Activated T-cell treated with anti-CD3 and anti-CD28 coated beads, Interleukin-2, amount 50 U/mL, for 4 hours (primary cell): ENCODE data around the gene OVAAL. TPM values are rescaled to one million over a fixed set of nuclear protein-coding genes. Genes with fewer than 3 reads are reported as not detected.

ENCODE experiments used
- ATAC-seq, 2 donors: fragments of 200-7000 bp; cut with Tn5 transposase; one replicate each; pipeline ENCODE4 v1.10.0; 2021
- DNase-seq: peaks from one replicate; pipeline ENCODE4 v3.0.0-alpha.2; 2020
- H3K27me3 Mint-ChIP-seq: one replicate; pipeline ENCODE4 v1.8.0; 2021; ENCODE audit warnings: low read depth, mixed read lengths
- H3K36me3 Mint-ChIP-seq: one replicate; pipeline ENCODE4 v1.8.0; 2022; ENCODE audit warnings: mixed read lengths; ENCODE audit not compliant: insufficient read depth
- H3K4me1 Mint-ChIP-seq: one replicate; pipeline ENCODE4 v1.8.0; 2021; ENCODE audit warnings: low read depth, mixed read lengths
- H3K4me3 Mint-ChIP-seq: one replicate; pipeline ENCODE4 v1.8.0; 2021; ENCODE audit warnings: mild to moderate bottlenecking, moderate library complexity, mixed read lengths
- H3K9me3 Mint-ChIP-seq: one replicate; pipeline ENCODE4 v1.8.0; 2021; ENCODE audit warnings: mixed read lengths
- total RNA-seq, 3 donors: library from RNA; stranded (reverse); gene quantifications; one replicate each; pipeline ENCODE4 v1.2.1, GENCODE V29; 2021

Gene OVAAL
- total RNA-seq = not detected

DNA sequence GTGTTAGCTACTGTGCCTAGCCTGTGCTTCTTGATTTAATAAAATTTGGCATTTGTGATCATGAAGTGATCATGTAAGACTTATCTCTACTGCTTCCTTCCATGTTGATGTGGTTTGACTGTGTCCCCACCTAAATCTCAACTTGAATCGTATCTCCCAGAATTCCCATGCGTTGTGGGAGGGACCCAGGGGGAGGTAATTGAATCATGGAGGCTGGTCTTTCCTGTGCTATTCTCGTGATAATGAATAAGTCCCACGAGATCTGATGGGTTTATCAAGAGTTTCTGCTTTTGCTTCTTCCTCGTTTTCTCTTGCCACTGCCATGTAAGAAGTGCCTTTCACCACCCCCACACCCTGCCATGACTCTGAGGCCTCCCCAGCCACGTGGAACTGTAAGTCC lies at the start of gene OVAAL:
Gene OVAAL (plus strand): TSS at position 301 of the 400 bp plus-strand sequence.
- Mint-ChIP-seq H3K27me3 (peaks cover 10% of the 10 kb centered on the region), H3K4me1 (no peaks in the 10 kb centered on the region), H3K4me3 (no peak within 1 kb of the TSS), H3K36me3 (no peaks in the 10 kb centered on the region), H3K9me3 (no peaks in the 10 kb centered on the region)
- ATAC-seq (no peak), DNase-seq (no peak)

GRCh38 chr1:180510882-180511281 lies 47.9 kb upstream of the OVAAL start:
- peaks cover 15% of the 10 kb centered on the region for H3K27me3 Mint-ChIP-seq
- H3K36me3 Mint-ChIP-seq = no peaks in the 10 kb centered on the region
- peaks cover 5% of the 10 kb centered on the region for H3K4me1 Mint-ChIP-seq
- ATAC-seq (no peak), DNase-seq (no peak)
- no peak overlapping the region for H3K4me3 Mint-ChIP-seq
- no peaks in the 10 kb centered on the region for H3K9me3 Mint-ChIP-seq

DNA sequence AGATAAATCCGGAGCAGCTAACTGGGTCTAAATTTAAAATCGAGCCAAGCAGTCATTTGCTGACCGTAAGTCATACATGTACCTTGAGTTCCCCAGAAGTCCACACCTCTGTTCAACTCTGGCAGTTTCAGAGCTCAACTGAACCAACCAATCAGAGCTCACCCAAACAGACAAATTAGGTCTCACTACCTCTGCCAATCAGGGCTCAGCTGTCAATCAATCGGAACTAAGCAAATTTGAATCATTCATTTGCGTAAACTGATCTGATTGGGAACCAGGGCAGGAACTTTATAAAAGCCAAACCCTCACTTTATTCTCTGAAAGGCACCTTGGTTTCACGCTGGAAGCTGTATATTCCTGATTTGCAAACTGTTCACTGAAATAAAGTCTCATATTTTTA lies 45.2 kb upstream of the OVAAL start:
- Mint-ChIP-seq H3K9me3 (no peaks in the 10 kb centered on the region), H3K4me3 (no peak overlapping the region), H3K27me3 (peaks cover 15% of the 10 kb centered on the region), H3K36me3 (no peaks in the 10 kb centered on the region), H3K4me1 (peaks cover 3% of the 10 kb centered on the region)
- DNase-seq = no peak
- no peak for ATAC-seq

GRCh38 chr1:180515364-180515763 lies 43.4 kb upstream of the OVAAL start:
- no peak for DNase-seq
- ATAC-seq = no peak
- peaks cover 15% of the 10 kb centered on the region for H3K27me3 Mint-ChIP-seq
- H3K36me3 Mint-ChIP-seq = no peaks in the 10 kb centered on the region
- no peak overlapping the region for H3K4me3 Mint-ChIP-seq
- no peaks in the 10 kb centered on the region for H3K9me3 Mint-ChIP-seq
- peaks cover 3% of the 10 kb centered on the region for H3K4me1 Mint-ChIP-seq

DNA sequence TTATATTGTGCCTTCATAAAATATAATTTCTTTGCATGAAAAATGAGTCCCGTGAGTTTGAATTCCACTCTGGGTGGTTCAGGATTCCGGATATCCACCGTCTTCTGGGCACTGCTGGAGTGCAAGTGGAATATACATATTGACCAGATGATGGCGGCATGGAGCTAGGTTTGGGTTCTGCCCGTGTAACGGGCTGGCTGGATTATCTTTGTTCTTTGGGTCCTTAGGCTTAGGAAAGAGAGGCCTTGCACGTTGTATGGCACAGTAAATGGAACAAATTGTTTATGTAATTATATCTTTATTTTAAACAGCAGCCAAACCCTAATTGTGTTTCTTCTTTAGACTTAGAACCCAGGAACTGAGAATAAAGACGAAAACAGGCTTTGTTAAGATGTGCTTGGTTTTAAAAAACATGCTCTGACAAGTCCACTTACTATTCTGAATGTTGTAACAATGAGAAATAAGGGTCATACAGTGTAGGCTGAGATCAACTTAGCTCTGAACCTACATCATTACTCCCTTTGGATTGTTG lies 42.8 kb upstream of the OVAAL start:
- Mint-ChIP-seq H3K27me3 (peaks cover 15% of the 10 kb centered on the region), H3K9me3 (no peaks in the 10 kb centered on the region), H3K4me3 (no peak overlapping the region), H3K4me1 (peaks cover 3% of the 10 kb centered on the region), H3K36me3 (no peaks in the 10 kb centered on the region)
- peak; percentile 90 to 99 for ATAC-seq
- peak; percentile 40 for DNase-seq

- Mint-ChIP-seq H3K36me3 (no peaks in the 10 kb centered on the region), H3K27me3 (no peaks in the 10 kb centered on the region), H3K4me1 (peaks cover 3% of the 10 kb centered on the region), H3K9me3 (no peaks in the 10 kb centered on the region), H3K4me3 (no peak overlapping the region)
- no peak for DNase-seq
- ATAC-seq = no peak
Observed at GRCh38 chr1:180519846-180520245, 38.9 kb upstream of the OVAAL start.

- Mint-ChIP-seq H3K9me3 (no peaks in the 10 kb centered on the region), H3K27me3 (no peaks in the 10 kb centered on the region), H3K4me1 (peaks cover 3% of the 10 kb centered on the region), H3K36me3 (no peaks in the 10 kb centered on the region), H3K4me3 (no peak overlapping the region)
- no peak for ATAC-seq
- no peak for DNase-seq
Observed at GRCh38 chr1:180521474-180522212, 37.1 kb upstream of the OVAAL start.

DNA sequence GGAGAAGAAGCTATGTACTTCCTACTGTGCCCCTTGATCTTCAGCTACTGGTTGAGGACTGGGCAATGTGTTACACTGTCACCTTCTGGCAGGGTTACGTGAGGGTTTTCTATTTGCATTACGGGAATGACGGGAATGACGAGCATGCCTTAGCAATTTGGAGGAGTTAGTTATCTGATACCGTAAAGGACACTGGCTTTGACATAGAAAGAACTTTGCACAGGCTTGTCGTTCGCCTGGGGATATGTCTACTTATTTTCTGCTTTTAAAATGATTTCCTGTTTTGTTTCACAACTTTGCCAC lies 36.6 kb upstream of the OVAAL start:
- Mint-ChIP-seq H3K27me3 (no peaks in the 10 kb centered on the region), H3K36me3 (no peaks in the 10 kb centered on the region), H3K4me3 (no peak overlapping the region), H3K9me3 (no peaks in the 10 kb centered on the region), H3K4me1 (peaks cover 3% of the 10 kb centered on the region)
- ATAC-seq = no peak
- no peak for DNase-seq

GRCh38 chr1:180524160-180524914 lies 34.4 kb upstream of the OVAAL start:
- Mint-ChIP-seq H3K4me3 (no peak overlapping the region), H3K36me3 (no peaks in the 10 kb centered on the region), H3K4me1 (peaks cover 3% of the 10 kb centered on the region), H3K27me3 (no peaks in the 10 kb centered on the region), H3K9me3 (no peaks in the 10 kb centered on the region)
- ATAC-seq (no peak), DNase-seq (no peak)

- H3K9me3 Mint-ChIP-seq = no peaks in the 10 kb centered on the region
- ATAC-seq (no peak), DNase-seq (no peak)
- H3K27me3 Mint-ChIP-seq = no peaks in the 10 kb centered on the region
- no peaks in the 10 kb centered on the region for H3K36me3 Mint-ChIP-seq
- no peak overlapping the region for H3K4me3 Mint-ChIP-seq
- peaks cover 3% of the 10 kb centered on the region for H3K4me1 Mint-ChIP-seq
Observed at GRCh38 chr1:180524915-180525714, 33.6 kb upstream of the OVAAL start.

DNA sequence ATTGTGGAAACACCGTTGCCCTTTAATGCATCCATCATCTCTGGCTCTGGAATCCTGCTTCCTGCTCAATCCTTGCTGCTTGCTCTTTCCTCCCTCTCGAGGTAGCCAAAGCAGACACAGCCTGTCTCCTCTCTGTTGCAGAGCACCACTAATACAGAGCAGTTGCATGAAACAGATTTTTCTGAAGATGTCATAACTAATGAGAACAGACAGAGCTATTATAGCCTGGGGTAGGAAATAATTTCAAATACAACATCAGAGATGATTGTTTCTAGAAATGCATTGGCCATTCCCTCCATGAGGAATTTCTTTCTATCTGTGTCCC lies 33.1 kb upstream of the OVAAL start:
- Mint-ChIP-seq H3K27me3 (no peaks in the 10 kb centered on the region), H3K4me1 (peaks cover 3% of the 10 kb centered on the region), H3K4me3 (no peak overlapping the region), H3K36me3 (no peaks in the 10 kb centered on the region), H3K9me3 (no peaks in the 10 kb centered on the region)
- no peak for ATAC-seq
- no peak for DNase-seq

DNA sequence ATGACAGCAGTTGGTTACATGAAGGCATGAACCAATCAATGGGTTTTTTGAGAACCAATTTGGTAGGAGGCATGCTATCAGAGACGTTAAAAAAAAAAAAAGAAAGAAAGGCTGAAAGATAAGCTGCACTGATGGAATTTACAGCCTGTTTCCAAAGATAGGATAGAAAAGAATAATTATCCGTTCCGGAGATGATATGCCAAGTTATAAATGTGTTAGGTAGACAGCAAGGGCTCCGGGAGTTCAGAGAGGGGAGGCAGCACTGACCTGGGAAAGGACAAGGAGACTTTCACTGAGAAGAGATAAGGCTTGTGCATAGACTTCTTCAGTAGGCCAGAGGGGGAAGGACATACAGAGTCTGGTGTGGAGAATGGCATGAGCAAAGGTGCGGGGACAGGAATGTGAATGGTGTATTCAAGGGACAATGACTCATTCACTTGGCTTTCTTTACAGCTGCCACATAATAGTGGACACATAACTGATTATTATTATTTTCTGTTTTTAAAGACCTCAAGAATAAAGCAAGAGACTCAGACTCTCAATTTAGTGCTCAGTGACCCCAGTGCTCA lies 31.6 kb upstream of the OVAAL start:
- no peak for DNase-seq
- Mint-ChIP-seq H3K4me1 (peaks cover 3% of the 10 kb centered on the region), H3K9me3 (no peaks in the 10 kb centered on the region), H3K27me3 (no peaks in the 10 kb centered on the region), H3K4me3 (no peak overlapping the region), H3K36me3 (no peaks in the 10 kb centered on the region)
- ATAC-seq = no peak

GRCh38 chr1:180528868-180529470 lies 29.8 kb upstream of the OVAAL start:
- ATAC-seq = no peak

DNA sequence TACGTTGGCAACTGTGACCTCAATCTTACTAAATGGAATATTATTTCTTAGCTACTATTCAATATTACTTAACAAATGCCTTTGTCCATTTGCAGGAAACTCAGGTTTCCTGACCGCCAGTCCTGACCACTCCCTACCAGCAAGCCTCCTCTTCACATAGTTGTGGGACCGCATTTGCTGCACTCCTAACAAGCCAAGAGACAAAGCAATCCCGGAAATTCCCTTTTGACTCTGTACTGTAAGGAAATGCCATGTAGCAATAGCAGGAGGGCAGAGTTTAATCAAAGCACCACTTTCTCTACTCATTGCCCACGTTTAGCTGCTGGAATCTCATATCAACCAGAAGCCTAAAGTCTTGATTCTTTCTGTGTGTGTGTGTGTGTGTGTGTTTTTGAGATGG lies 28.3 kb upstream of the OVAAL start:
- no peaks in the 10 kb centered on the region for H3K36me3 Mint-ChIP-seq
- H3K9me3 Mint-ChIP-seq = no peaks in the 10 kb centered on the region
- ATAC-seq (no peak), DNase-seq (no peak)
- peaks cover 2% of the 10 kb centered on the region for H3K4me1 Mint-ChIP-seq
- H3K4me3 Mint-ChIP-seq = no peak overlapping the region
- peaks cover 2% of the 10 kb centered on the region for H3K27me3 Mint-ChIP-seq

More at GRCh38 chr1:180528868-180529470, 29.8 kb upstream of the OVAAL start:
- peaks cover 3% of the 10 kb centered on the region for H3K4me1 Mint-ChIP-seq
- H3K27me3 Mint-ChIP-seq = no peaks in the 10 kb centered on the region
- DNase-seq = no peak
- no peak overlapping the region for H3K4me3 Mint-ChIP-seq
- H3K36me3 Mint-ChIP-seq = no peaks in the 10 kb centered on the region
- no peaks in the 10 kb centered on the region for H3K9me3 Mint-ChIP-seq
